Nephron (organoid): ENCODE results near the gene CXCL6.

ENCODE experiments used
- H3K27ac Mint-ChIP-seq, 3 experiments: 2 replicates each; pipeline ENCODE4 v1.8.0; 2020; ENCODE audit warnings: mixed read lengths in 3 of 3, mild to moderate bottlenecking in 2 of 3, moderate library complexity in 1 of 3
- H3K27me3 Mint-ChIP-seq: 2 replicates; pipeline ENCODE4 v1.8.0; 2021; ENCODE audit warnings: low read depth, mild to moderate bottlenecking, moderate library complexity, mixed read lengths
- H3K36me3 Mint-ChIP-seq: 2 replicates; pipeline ENCODE4 v1.8.0; 2020; ENCODE audit warnings: low read depth, mixed read lengths
- H3K4me1 Mint-ChIP-seq: 2 replicates; pipeline ENCODE4 v1.8.0; 2020; ENCODE audit warnings: mixed read lengths
- H3K4me3 Mint-ChIP-seq, 3 experiments: 2 replicates each; pipeline ENCODE4 v1.8.0; 2020; ENCODE audit warnings: mild to moderate bottlenecking in 3 of 3, mixed read lengths in 3 of 3, moderate library complexity in 2 of 3
- H3K9me3 Mint-ChIP-seq: 2 replicates; pipeline ENCODE4 v1.8.0; 2020; ENCODE audit warnings: mixed read lengths
- TF ChIP-seq, protein P1 (sequence below), 3 experiments: fragments of 200-600 bp; sonication (generic); IDR thresholded peaks; one replicate each; pipeline ENCODE4 v1.5.0; 2021; ENCODE audit warnings: antibody characterized with exemption in 3 of 3; ENCODE audit not compliant: unreplicated experiment in 3 of 3

The CXCL6 gene

GRCh38 chr4:73844345-73844744 is 7.9 kb downstream of the CXCL6 start:
- Mint-ChIP-seq H3K36me3 (no peaks in the 10 kb centered on the region), H3K4me1 (no peaks in the 10 kb centered on the region), H3K27ac (no peak overlapping the region), H3K4me3 (no peak overlapping the region), H3K27me3 (peaks cover 37% of the 10 kb centered on the region), H3K9me3 (no peaks in the 10 kb centered on the region)
- TF ChIP-seq, protein P1, sequence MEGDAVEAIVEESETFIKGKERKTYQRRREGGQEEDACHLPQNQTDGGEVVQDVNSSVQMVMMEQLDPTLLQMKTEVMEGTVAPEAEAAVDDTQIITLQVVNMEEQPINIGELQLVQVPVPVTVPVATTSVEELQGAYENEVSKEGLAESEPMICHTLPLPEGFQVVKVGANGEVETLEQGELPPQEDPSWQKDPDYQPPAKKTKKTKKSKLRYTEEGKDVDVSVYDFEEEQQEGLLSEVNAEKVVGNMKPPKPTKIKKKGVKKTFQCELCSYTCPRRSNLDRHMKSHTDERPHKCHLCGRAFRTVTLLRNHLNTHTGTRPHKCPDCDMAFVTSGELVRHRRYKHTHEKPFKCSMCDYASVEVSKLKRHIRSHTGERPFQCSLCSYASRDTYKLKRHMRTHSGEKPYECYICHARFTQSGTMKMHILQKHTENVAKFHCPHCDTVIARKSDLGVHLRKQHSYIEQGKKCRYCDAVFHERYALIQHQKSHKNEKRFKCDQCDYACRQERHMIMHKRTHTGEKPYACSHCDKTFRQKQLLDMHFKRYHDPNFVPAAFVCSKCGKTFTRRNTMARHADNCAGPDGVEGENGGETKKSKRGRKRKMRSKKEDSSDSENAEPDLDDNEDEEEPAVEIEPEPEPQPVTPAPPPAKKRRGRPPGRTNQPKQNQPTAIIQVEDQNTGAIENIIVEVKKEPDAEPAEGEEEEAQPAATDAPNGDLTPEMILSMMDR (IDR thresholded peaks at IDR 0.05; ENCODE audit: unreplicated experiment in 3 of 3) = no peak

GRCh38 chr4:73844806-73845205 is 8.3 kb downstream of the CXCL6 start:
- Mint-ChIP-seq H3K27ac (no peak overlapping the region), H3K27me3 (peaks cover 33% of the 10 kb centered on the region), H3K4me3 (no peak overlapping the region), H3K4me1 (no peaks in the 10 kb centered on the region), H3K36me3 (no peaks in the 10 kb centered on the region), H3K9me3 (no peaks in the 10 kb centered on the region)
- TF ChIP-seq, protein P1 (IDR thresholded peaks at IDR 0.05; ENCODE audit: unreplicated experiment in 3 of 3) = no peak

- Mint-ChIP-seq H3K9me3 (no peaks in the 10 kb centered on the region), H3K4me1 (no peaks in the 10 kb centered on the region), H3K36me3 (no peaks in the 10 kb centered on the region), H3K27me3 (peaks cover 25% of the 10 kb centered on the region), H3K4me3 (no peak overlapping the region), H3K27ac (no peak overlapping the region)
- TF ChIP-seq, protein P1 (IDR thresholded peaks at IDR 0.05; ENCODE audit: unreplicated experiment in 3 of 3) = no peak
These were observed 11.2 kb downstream of the CXCL6 start for GRCh38 chr4:73847526-73848182.

GRCh38 chr4:73848183-73848777 is 11.8 kb downstream of the CXCL6 start:
- Mint-ChIP-seq H3K27ac (no peak overlapping the region), H3K9me3 (no peaks in the 10 kb centered on the region), H3K4me1 (no peaks in the 10 kb centered on the region), H3K27me3 (peaks cover 22% of the 10 kb centered on the region), H3K4me3 (no peak overlapping the region), H3K36me3 (no peaks in the 10 kb centered on the region)
- TF ChIP-seq, protein P1 (IDR thresholded peaks at IDR 0.05; ENCODE audit: unreplicated experiment in 3 of 3) = no peak

DNA sequence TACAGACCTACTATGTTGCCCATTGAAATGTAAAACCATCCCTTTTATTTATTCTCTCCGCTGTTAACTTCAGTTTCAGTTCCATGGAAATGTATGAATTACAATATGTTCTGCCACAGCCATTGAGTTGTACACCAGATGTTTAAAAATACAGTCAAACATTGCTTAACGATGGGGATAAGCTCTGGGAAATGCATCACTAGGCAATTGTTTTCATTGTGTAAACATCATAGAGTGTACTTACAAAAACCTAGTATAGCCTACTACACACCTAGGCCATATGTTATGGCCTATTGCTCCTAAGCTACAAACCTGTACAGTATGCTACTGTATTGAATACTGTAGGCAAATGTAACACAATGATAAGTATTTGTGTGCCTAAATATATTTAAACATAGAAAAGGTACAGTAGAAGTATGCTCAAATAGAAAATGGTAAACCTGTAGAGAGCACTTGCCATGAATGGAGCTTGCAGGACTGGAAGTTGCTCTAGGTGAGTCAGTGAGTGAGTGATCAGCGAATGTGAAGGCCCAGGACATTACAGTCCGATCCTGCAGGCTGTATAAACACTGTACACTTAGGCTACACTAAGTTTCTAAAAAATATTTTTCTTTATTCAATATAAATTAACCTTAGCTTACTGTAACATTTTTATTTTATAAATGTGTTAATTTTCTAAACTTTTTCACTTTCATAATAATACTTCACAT is 13.9 kb downstream of the CXCL6 start:
- H3K27ac Mint-ChIP-seq = no peak overlapping the region
- peaks cover 2% of the 10 kb centered on the region for H3K4me1 Mint-ChIP-seq
- no peak overlapping the region for H3K4me3 Mint-ChIP-seq
- TF ChIP-seq, protein P1 (IDR thresholded peaks at IDR 0.05; ENCODE audit: unreplicated experiment in 3 of 3) = no peak
- H3K9me3 Mint-ChIP-seq = no peaks in the 10 kb centered on the region
- peaks cover 28% of the 10 kb centered on the region for H3K27me3 Mint-ChIP-seq
- H3K36me3 Mint-ChIP-seq = no peaks in the 10 kb centered on the region
